AG09309 (cell line): ENCODE data around the gene VOPP1.

Experiments
- DNase-seq: peaks from one replicate; pipeline ENCODE4 v3.0.0-alpha.2; 2010; ENCODE audit warnings: low read depth
- H3K4me3 ChIP-seq: 2 replicates; pipeline ENCODE4 v1.5.1; 2011; ENCODE audit warnings: mild to moderate bottlenecking, low read depth, low read length, moderate library complexity; ENCODE audit not compliant: control insufficient read depth
- CTCF ChIP-seq: IDR thresholded peaks from 2 replicates; pipeline ENCODE4 v1.5.1; 2011; ENCODE audit warnings: mild to moderate bottlenecking, low read depth, low read length, inconsistent platforms; ENCODE audit not compliant: insufficient read depth, control insufficient read depth; ENCODE audit errors: missing control alignments

The VOPP1 gene

GRCh38 chr7:55432939-55433784, 139.1 kb downstream of the VOPP1 start:
- no peak overlapping the region for H3K4me3 ChIP-seq
- TF ChIP-seq CTCF, result peak; percentile 56
- DNase-seq, result no peak

- no peak for DNase-seq
- no peak overlapping the region for H3K4me3 ChIP-seq
- no peak for TF ChIP-seq CTCF
Observed at GRCh38 chr7:55432506-55432905, 139.8 kb downstream of the VOPP1 start.

- DNase-seq, result no peak
- no peak for TF ChIP-seq CTCF
- H3K4me3 ChIP-seq, result no peak overlapping the region
Observed at GRCh38 chr7:55431898-55432297, 140.4 kb downstream of the VOPP1 start.

GRCh38 chr7:55429835-55430499, 142.3 kb downstream of the VOPP1 start:
- no peak for DNase-seq
- TF ChIP-seq CTCF, result no peak
- no peak overlapping the region for H3K4me3 ChIP-seq

- TF ChIP-seq CTCF, result no peak
- DNase-seq, result no peak
Observed at GRCh38 chr7:55427800-55428199, 144.5 kb downstream of the VOPP1 start.

GRCh38 chr7:55427342-55427741, 145.0 kb downstream of the VOPP1 start:
- DNase-seq, result no peak
- no peak overlapping the region for H3K4me3 ChIP-seq
- TF ChIP-seq CTCF, result no peak

More at GRCh38 chr7:55427800-55428199, 144.5 kb downstream of the VOPP1 start:
- H3K4me3 ChIP-seq, result no peak overlapping the region
